Kidney (tissue), 14 donors: Measurements from ENCODE around the gene REXO4. TPM values are rescaled to one million over a fixed set of nuclear protein-coding genes. Genes with fewer than 3 reads are reported as not detected.
"Not testable (repeated sequence)": the region's sequence is repeated elsewhere in the genome, so short reads cannot be mapped to it uniquely, and the experiment has no call there.

Source experiments
- DNase-seq, 5 donors: peaks; one replicate each; pipeline ENCODE4 v3.0.0-alpha.2; 2013 to 2020
- FAIRE-seq: peaks from 2 replicates; lab custom pipeline; 2012; peaks lifted over from hg19 to GRCh38; lab: Jason Lieb, UNC
- H3K27ac ChIP-seq, 2 donors: one replicate each; pipeline ENCODE4 v1.7.0; 2013; ENCODE audit warnings: low read depth in 2 of 2, low read length in 2 of 2, inconsistent platforms in 1 of 2
- H3K27me3 ChIP-seq: one replicate; pipeline ENCODE4 v1.7.1; 2013; ENCODE audit warnings: low read length, inconsistent platforms; ENCODE audit not compliant: control insufficient read depth, insufficient read depth
- H3K36me3 ChIP-seq, 3 donors: one replicate each; pipeline versions ENCODE4 v1.7.0 to v1.7.1; 2013; ENCODE audit warnings: low read length in 3 of 3, control low read depth in 1 of 3, inconsistent platforms in 1 of 3; ENCODE audit not compliant: insufficient read depth in 3 of 3, control insufficient read depth in 2 of 3
- H3K4me1 ChIP-seq, 3 donors: one replicate each; pipeline versions ENCODE4 v1.7.0 to v1.7.1; 2013; ENCODE audit warnings: low read length in 3 of 3, inconsistent platforms in 1 of 3, low read depth in 1 of 3; ENCODE audit not compliant: control insufficient read depth in 2 of 3, insufficient read depth in 2 of 3
- H3K4me3 ChIP-seq, 3 donors: one replicate each; pipeline versions ENCODE4 v1.7.0 to v1.8.1; 2013; ENCODE audit warnings: low read length in 3 of 3, control low read depth in 1 of 3, inconsistent platforms in 1 of 3
- H3K9ac ChIP-seq, 3 donors: one replicate each; pipeline versions ENCODE4 v1.7.0 to v1.7.1; 2013; ENCODE audit warnings: low read length in 3 of 3, control low read depth in 1 of 3, inconsistent platforms in 1 of 3
- H3K9me3 ChIP-seq, 3 donors: one replicate each; pipeline versions ENCODE4 v1.7.0 to v1.7.1; 2013; ENCODE audit warnings: low read length in 3 of 3, control low read depth in 1 of 3, inconsistent platforms in 1 of 3; ENCODE audit not compliant: control insufficient read depth in 2 of 3, insufficient read depth in 1 of 3
- intact Hi-C: fragments of 100-400 bp; cut with DNase I; formaldehyde crosslinking; loops from one replicate; pipeline ENCODE4 v1.11.1; 2022
- polyA plus RNA-seq: library from polyadenylated mRNA; stranded (reverse); fragments of 350-450 nt; fragmentation: Illumina TruSeq; extraction: RNeasy Lipid Tissue Mini Kit (QIAGEN cat#74804); gene quantifications from one replicate; pipeline ENCODE4 v1.2.3, GENCODE V29; 2014; ENCODE audit warnings: low read depth, low replicate concordance; ENCODE audit not compliant: insufficient read depth
- total RNA-seq: library from RNA; stranded (reverse); fragmentation: NEBNext Ultra II Directional; extraction: Animal tissue kit (Norgen Biotek cat#: 25700); gene quantifications from one replicate; pipeline ENCODE4 v1.2.1, GENCODE V29; 2021
- TF ChIP-seq, protein P1 (sequence below): IDR thresholded peaks from 3 replicates; pipeline ENCODE4 v1.5.1; 2012; ENCODE audit warnings: mild to moderate bottlenecking, moderate library complexity, borderline replicate concordance; ENCODE audit not compliant: insufficient read depth; ENCODE audit errors: extremely low read depth
- donor health status: control.
- donor health status: control.
- donor health status: control.
- donor health status: control.
- donor health status: control.
- donor health status: DM: yes; HTN: yes; CAD: no.
- donor health status: Normal renal cell carcinoma (clear cell type).

Gene REXO4
- total and polyA plus RNA-seq, 2 donors from 2014 or later = 17.5 to 18.6 TPM

DNA sequence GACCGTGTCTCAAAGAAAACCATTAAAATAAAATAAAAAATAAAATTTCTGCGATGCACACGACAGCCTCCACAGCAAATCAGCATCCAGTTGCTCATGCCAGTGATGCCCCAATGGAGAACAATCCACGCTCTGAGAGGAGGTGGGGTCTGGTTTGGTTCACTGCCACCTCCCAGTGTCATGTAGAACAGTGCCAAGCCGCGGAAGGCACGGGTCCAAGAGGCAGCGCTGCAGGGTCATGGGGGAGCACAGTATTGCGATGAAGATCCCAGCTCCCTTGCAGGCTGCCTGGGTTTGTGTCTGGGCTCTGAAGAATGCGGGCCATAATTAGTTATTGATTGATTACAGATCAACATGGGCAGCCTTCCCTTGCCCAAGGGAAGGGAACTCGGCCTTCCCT, 35.8 kb upstream of the REXO4 start:
- intact Hi-C loops = no loop called here

DNA sequence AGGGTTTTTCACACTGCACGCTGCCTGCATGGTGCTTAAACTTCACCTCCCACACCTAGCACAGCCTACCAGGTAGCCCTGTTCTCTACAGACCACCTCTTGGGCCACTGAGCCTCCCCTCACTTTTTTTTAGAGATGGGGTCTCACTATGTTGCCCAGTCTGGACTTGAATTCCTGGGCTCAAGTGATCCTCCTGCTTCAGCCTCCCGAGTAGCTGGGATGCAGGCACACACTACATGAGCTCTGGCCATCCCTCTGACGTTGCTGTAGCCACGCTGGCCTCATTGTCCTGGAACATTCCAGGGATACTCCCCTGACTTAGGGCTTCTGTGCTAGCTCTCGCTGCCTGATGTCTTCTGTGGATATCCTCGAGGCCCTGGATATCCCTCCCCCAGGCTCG, 34.8 kb upstream of the REXO4 start:
- H3K9ac ChIP-seq = no peak overlapping the region
- peaks cover 0 to 5% (median 0%) of the 10 kb centered on the region in 3 donors for H3K4me1 ChIP-seq
- TF ChIP-seq, protein P1, sequence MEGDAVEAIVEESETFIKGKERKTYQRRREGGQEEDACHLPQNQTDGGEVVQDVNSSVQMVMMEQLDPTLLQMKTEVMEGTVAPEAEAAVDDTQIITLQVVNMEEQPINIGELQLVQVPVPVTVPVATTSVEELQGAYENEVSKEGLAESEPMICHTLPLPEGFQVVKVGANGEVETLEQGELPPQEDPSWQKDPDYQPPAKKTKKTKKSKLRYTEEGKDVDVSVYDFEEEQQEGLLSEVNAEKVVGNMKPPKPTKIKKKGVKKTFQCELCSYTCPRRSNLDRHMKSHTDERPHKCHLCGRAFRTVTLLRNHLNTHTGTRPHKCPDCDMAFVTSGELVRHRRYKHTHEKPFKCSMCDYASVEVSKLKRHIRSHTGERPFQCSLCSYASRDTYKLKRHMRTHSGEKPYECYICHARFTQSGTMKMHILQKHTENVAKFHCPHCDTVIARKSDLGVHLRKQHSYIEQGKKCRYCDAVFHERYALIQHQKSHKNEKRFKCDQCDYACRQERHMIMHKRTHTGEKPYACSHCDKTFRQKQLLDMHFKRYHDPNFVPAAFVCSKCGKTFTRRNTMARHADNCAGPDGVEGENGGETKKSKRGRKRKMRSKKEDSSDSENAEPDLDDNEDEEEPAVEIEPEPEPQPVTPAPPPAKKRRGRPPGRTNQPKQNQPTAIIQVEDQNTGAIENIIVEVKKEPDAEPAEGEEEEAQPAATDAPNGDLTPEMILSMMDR = no peak
- DNase-seq (no peak), FAIRE-seq (no peak)
- no peak overlapping the region for H3K4me3 ChIP-seq
- H3K9me3 ChIP-seq = no peaks in the 10 kb centered on the region
- intact Hi-C loops = no loop called here
- no peak overlapping the region for H3K27ac ChIP-seq
- no peaks in the 10 kb centered on the region for H3K36me3 ChIP-seq
- no peaks in the 10 kb centered on the region for H3K27me3 ChIP-seq

More for the DNA sequence above, 35.8 kb upstream of the REXO4 start:
- TF ChIP-seq, protein P1 = no peak
- Histone ChIP-seq H3K9me3 (no peaks in the 10 kb centered on the region), H3K27me3 (no peaks in the 10 kb centered on the region), H3K4me1 (peaks cover 0 to 5% (median 0%) of the 10 kb centered on the region in 3 donors), H3K4me3 (no peak overlapping the region), H3K36me3 (no peaks in the 10 kb centered on the region), H3K9ac (no peak overlapping the region), H3K27ac (no peak overlapping the region)
- FAIRE-seq (no peak), DNase-seq (no peak)

DNA sequence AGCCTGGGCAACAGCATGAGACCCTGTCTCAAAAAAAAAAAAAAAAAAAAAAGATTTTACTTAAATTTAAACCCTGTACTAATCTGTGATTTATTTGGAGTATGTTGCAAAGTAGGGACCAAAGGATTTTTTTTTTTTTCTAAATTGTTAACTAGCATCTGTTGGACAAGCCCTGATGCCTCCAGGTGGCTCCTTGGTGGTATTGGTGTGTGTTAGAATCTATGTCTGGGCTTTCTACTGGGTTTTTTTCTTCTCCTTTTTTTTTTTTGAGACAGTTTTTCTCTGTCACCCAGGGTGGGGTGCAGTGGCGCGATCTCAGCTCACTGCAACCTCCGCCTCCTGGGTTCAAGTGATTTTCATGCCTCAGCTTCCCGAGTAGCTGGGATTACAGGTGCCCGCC, 34.1 kb upstream of the REXO4 start:
- H3K9ac ChIP-seq, intact Hi-C loops, H3K27me3 ChIP-seq, H3K27ac ChIP-seq, H3K36me3 ChIP-seq, H3K9me3 ChIP-seq, H3K4me1 ChIP-seq, H3K4me3 ChIP-seq, DNase-seq, FAIRE-seq: not testable (repeated sequence)

DNA sequence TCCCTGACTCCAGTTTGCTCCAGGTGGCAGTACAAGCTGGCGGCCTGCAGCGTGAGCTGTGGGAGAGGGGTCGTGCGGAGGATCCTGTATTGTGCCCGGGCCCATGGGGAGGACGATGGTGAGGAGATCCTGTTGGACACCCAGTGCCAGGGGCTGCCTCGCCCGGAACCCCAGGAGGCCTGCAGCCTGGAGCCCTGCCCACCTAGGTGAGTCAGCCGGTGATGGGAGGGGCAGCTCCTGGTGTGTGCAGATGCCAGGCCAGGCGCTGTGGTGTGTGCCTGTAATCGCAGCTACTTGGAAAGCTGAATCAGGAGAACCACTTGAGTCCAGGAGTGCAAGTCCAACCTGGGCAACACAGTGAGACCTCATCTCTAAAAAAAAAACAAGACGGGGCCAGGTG, 31.9 kb upstream of the REXO4 start:
- Histone ChIP-seq H3K4me1 (peaks cover 0 to 5% (median 0%) of the 10 kb centered on the region in 3 donors), H3K9ac (no peak overlapping the region), H3K27me3 (no peaks in the 10 kb centered on the region), H3K27ac (no peak overlapping the region), H3K4me3 (no peak overlapping the region), H3K36me3 (no peaks in the 10 kb centered on the region), H3K9me3 (no peaks in the 10 kb centered on the region)
- intact Hi-C loops = no loop called here
- FAIRE-seq = no peak
- peak in 1 of 5 donors; percentile 81 for DNase-seq
- TF ChIP-seq, protein P1 = no peak
